IPS DF 19.7 (cell line): ENCODE results near the gene CORO2B.

Experiments used
- DNase-seq: peaks from one replicate; pipeline ENCODE4 v3.0.0-alpha.2; 2013; ENCODE audit warnings: low read depth, low spot score

The CORO2B gene

DNA sequence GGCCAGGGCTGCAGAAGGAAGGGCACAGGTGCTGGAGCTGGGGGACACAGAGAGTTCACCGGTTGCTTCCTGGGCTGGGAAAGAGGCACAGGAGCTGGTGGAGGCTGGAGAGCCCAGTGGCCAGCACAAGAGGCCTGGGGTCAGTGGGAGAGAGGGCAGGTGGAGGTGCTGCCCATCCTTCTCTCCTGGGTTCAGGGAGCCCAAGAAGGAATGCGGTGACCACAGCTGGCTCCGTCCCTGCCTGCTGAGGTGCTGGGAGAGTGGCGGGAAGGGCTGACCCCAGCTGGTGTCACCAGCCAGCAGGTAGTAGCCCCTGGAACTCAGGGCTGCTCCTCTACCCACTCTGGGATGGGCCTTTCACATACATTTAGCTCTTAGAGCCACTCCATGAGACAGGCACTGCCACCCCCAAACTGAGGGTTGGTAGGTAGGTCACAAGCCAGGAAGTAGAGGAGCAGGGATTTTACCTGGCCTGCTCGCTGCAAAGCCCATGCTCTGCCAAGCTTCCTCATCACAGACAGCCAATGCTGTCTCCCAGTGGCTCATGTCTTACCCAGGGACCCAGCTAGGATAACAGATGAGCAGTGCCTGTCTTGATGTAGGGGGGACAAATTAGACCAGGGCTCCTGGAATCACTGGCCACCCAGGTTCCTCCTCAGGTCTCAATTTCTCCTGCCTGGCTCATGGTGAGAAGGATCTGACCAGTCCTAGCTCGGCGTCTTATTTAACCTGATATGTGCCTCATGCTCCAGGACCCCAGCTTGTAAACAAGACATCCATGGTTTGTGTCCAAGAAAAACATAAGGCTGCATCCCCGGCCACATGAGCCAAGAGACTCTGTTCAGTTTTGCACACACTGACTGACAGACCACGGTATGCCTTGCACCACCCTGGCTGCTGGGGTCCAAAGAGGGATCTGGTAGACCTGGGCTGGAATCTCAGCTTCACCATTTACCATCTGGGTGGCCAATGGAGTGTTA, 119.2 kb downstream of the CORO2B start:
- no peak for DNase-seq

DNA sequence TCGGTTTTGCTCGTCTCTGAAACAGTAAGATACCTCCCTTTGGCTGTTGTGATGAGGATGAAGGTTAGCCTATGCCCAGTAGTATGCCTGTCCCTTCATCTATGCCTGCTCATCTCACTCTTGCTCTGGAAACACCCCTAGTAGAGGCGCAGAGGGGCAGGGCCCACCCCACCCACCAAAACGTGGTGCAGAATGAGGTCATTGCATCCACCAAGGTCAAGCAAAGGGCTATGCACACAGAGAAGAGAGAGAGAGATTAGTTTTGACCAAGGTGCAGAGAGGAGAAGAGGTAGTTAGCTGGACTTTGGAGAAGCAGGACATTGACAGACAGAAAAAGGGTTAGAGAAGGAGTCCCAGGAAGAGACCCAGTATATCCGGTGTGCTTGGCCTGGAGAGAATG, 119.9 kb downstream of the CORO2B start:
- DNase-seq: no peak

DNA sequence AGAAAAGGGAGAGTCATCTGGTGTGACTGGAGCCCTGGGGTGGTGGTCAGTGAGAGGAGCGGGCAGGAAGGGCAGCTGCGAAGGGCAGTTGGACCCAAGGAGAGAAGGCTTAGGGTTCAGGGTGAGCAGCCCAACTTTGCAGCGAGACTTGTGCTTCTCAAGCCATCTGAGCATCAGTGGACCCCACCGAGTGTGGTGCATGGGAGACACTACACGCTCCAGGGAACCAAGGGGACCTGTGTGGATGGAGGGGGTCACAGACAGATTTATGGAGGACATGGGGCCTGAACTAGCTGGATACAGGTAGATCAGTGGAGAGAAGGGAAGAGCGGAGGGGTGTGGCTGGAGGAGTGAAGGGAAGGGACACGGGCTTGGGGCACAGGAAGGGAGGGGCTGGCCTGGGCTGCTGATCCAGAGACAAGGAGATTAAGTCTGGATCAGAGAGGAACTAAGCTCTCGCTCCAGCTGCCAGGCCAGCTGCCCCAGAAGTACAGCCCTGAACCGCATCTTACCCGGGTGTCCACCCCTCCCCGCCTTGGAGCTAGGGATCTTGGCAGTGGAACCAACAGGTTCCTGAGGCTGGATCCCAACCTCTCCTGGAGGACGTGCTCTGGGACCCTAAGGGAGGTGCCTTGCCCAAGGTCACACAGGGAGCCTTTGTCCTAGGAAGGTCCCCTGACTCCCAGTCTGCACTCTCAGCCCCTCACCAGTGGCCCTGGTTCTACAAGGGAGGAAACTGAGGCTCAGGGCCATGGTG, 120.5 kb downstream of the CORO2B start:
- no peak for DNase-seq

DNA sequence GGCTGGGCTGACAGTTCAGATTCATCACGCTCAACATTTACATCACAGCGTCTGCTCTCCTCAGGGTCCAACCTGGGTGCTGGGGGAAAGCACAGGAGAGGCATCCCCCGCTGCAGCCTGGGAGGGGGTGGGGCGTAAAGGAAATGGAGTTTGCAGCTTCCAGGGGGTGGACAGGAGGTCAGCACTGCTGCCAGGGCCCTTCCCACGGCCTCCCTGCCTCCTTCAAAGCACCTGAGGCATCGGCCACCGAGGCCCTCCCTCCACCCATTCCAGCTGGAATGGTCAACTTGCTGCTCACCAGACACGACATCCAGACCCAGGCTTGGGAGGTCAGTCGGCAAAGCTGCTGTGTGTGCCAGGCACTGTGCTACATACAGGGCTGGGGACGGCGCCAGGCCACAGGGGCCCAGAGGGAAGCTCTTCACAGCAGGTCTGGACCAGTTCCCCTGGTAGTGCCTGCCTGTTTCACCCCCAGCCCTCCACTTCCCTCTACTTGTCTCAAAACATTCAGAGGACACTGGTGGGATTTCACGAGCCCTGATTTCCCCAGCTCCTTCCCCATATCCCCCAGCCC, 121.2 kb downstream of the CORO2B start:
- no peak for DNase-seq

DNA sequence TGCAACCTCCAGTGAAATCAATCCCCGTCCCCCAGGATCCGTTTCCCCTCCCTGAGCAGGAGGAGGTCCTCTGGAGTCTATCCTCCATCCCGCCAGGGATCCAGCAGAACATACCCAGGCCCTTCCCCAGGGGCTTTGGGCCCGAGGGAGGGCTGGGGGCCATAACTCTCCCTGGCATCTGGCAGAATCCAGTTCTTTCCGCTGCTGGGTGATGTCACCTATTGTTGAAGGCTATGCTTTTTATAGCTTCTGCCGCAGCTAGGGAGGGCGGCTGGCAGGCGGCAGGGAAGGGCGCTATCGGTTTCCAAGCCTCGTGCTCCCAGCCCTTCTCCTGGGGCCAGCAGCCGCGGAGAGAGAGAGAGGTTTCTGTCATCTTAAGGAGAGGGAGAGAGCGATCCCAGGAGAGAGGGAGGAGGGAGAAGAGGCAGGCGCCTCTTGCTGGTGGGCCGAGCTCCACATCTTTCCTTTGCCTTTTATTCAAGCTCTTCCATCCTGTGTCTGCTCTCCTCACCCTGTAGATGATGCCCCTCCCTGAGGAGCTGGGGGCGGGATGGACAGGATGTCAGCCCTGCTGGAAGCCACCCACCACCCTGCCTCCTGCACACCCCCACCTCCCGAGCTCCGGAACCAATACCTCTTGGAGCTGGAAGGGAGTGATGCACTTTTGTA, 121.8 kb downstream of the CORO2B start:
- peak; percentile 12 for DNase-seq

DNA sequence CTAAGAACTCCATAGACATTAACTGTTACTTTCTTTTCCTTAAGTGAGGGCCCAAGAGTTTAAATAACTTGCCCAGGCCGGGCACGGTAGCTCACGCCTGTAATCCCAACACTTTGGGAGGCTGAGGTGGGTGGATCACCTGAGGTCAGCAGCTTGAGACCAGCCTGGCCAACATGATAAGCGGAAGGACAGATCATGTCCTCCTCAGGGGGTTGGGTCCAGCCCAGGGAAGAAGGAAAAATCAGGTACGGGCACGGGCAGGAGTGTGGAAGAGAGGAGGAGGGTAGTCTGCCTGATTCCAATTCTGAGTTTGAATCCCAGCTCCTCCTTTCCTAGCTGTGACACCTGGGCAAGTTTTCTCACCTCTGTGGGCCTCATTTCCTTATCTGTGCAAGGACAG, 123.1 kb downstream of the CORO2B start:
- DNase-seq: no peak

DNA sequence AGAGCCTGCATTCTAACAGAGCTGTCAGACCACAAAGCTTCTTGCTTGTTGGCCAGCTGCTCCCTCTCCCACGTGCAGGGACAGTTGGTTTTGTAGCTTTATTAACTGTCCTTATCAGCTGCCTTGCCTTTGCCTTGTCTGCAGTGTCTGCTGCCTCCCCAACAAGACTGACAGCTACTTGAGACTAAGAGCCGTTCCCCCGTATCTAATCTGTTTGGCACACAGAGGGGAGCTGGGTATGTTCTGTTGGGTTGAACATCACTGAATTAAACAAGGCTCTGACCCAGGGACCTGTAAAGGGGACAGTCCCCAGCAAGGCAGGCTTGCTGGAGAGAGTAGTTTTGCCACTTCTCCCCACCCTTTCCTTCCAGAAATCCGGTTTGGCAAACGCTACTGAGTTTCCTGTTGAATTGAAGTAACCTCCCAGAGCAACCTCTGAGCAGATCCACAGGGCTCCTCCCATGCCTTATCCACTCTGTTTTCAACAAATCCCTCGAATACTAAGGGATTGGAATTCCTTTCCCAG, 125.8 kb downstream of the CORO2B start:
- DNase-seq: no peak

DNA sequence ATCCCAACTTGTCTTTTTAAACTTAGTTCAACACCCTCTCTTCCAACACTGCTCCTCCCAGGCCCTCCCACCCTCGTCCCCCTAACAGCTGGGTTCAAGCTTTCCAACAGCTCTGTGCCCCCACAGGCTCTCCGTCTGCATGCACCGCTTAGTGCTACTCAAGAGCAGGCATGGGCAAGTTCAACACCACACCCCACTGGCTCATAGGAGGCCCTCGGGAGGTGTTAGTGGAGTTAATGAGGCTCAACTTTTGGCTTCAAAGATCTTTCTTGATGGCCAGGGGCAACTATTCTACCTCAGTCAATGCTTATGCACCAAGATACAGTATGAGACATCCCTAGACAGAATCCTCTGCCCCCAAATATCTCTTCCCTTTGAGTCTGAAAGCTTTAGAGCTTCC, 127.5 kb downstream of the CORO2B start:
- no peak for DNase-seq

DNA sequence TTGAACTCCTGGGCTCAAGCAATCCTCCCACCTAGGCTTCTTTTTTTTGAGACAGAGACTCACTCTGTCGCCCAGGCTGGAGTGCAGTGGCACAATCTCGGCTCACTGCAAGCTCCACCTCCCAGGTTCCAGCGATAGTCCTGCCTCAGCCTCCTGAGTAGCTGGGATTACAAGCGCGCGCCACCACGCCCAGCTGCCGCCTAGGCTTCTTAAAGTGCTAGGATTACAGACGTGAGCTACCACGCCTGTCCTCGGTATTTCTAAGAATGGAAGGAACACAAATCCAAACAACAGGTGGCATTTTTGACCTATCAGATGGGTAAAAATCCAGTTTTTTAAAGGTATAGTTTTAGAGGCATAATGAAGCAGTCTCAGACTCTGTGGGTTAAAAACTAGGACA, 128.1 kb downstream of the CORO2B start:
- DNase-seq: no peak

DNA sequence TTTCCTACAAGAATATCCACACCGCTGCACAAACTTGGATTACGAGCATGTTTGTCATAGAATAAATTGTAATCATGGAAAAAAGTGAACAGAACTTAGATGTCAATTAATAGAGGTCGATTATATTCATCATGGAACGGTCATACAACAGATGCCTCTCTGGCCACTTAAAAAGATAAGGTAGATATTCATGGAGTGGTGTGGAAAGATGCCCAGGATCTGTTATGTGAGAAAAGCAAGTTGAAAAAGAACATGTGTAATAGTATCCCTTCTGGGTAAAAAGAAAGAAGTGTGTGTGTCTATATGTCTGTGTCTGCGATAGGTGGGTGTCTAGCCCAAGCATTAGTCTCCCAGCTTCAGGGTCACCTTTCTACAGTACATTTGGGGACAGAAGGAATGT, 128.6 kb downstream of the CORO2B start:
- no peak for DNase-seq

DNA sequence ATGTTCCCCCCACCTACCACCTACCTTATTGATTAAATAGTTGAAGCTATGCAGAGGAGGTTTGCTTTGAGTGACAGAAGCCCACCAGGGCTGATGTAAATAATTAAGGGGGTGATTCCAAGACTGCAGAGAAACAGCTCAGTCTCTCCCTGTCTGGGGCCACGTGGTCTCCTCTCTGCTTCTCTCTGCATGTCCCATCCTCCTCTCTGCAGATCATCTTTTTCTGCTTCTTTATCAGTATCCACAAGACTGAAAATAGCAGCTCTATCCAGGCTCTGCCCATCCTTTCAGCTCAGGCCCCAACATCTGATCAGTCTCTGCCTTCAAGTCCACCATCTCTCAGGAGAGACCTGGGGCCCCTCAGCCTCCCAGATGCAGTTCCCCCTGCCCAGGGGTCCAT, 131.1 kb downstream of the CORO2B start:
- DNase-seq: no peak

DNA sequence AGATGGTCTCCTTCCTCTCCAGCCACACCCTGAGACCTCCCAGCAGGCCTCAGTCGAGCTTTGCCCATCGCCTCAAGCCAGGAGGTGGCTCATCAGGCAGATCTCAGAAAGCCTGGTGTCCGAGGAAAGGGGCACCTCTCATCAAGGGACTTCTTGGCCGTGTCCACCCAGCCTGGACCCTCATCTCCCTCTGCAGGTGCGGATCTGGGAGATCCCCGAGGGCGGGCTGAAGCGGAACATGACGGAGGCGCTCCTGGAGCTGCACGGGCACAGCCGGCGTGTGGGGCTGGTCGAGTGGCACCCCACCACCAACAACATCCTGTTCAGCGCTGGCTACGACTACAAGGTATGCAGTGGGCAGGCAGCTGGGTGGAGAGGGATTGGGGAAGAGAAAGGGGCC, 131.7 kb downstream of the CORO2B start:
- no peak for DNase-seq

DNA sequence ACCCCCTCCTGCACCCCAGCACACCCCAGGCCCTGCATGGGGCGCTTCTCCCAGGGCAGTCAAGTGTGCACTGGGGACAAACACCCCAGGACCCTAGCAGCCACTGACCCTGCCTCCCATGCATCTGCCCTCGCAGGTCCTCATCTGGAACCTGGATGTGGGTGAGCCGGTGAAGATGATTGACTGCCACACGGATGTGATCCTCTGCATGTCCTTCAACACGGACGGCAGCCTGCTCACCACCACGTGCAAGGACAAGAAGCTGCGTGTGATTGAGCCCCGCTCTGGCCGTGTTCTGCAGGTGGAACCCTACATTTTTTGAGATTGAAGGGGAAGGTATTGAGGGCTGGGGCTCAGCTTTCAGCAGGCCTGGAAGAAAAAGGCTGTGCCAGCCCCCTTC, 132.6 kb downstream of the CORO2B start:
- DNase-seq: no peak

DNA sequence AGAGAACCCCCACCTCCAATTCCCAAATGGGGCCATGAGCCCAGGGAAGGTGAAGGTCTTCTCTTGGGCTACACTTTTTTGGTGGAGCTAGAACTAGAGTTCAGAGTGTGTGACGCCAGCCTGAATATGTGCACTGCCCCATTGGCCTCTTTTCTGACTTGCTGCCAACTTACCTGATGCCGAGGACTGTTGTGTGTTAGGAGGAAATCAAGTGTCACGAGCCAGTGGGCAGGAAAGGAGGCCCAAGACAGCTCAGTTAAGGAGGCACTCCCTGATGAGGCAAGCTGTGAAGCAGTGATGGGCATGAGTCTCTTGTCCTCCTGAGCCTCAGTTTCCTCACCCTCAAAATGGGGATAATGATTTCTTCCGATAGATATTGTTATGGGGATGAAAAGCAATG, 134.1 kb downstream of the CORO2B start:
- DNase-seq: no peak

DNA sequence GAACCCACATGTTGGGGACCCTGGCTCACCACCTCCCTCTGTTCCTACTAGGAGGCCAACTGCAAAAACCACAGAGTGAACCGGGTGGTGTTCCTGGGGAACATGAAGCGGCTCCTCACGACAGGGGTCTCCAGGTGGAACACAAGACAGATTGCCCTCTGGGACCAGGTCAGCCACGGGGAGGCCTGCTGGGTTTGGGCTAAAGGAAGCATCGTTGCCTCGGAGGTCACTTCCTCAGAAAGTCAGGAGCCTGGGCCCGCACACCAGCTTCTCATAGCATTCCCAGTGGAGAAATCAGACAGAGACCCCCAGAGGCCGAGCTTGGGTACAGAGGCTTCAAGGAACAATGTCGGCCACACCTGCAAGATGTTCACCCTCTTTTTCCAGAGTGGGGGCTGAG, 135.1 kb downstream of the CORO2B start:
- no peak for DNase-seq

DNA sequence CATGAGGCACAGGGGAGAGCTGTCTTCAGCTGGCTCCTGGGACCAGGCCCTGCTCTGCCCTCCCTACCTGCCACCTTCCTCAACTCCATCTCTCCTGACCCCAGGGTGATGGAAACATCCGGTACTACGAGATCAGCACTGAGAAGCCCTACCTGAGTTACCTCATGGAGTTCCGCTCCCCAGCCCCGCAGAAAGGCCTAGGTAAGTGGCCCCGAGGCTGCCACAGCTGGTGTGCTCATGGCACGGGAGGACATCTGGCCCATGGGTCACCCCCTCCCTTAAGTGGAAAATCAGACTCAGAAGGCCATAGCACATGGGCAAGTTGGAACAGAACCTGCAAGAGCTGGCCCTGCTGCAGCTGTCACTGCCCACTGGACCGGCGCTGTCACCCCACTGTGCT, 136.3 kb downstream of the CORO2B start:
- DNase-seq: no peak

DNA sequence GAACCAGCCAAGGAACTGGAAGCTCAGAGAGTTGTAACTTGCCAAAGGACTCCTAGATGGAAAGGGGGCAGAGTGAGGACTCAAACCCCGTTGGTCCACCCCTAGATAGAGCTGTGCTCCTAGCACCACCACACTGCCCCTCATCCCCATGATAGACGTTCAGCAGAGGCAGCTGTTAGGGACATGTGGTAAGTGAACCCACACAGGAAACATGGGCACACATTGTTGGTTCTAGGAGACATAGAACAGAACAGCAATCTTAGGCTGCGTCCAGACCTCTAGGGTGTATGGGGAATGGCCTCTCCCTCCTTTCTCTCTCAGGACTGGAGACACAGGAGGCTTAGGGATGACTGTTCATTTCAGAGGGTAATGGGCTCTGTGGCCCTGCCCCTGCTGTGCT, 139.2 kb downstream of the CORO2B start:
- no peak for DNase-seq

DNA sequence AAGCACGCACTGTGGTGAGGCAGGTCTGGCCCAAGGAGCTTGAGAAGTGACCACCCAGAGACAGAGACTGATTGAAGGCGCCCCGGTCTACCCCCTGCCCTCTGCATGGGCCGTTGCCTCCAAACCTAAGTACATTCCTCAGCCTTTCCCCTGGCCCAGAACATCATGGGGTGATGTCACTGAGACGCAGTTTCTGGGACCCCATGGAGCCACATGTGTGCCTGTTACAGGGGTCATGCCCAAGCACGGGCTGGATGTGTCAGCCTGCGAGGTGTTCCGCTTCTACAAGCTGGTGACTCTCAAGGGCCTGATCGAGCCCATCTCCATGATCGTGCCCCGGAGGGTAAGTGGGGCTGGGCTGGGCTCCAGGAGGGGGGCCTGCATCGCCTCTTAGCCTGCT, 139.7 kb downstream of the CORO2B start:
- DNase-seq: no peak

DNA sequence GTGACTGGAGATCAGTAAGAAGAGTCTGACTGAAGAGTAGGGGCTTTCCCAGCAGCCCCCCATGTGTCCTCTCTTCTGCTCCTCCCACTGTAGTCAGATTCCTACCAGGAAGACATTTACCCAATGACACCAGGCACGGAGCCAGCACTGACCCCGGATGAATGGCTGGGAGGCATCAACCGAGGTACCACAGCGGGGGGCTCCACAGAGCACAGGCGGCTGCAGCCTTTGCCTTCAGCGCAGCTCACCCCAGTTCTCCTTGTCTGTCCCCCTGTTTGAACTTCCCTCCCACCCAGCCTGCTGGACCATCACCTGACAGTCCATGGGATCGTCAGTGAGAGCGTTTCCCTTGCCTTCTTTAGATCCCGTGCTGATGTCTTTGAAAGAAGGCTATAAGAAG, 140.3 kb downstream of the CORO2B start:
- no peak for DNase-seq

DNA sequence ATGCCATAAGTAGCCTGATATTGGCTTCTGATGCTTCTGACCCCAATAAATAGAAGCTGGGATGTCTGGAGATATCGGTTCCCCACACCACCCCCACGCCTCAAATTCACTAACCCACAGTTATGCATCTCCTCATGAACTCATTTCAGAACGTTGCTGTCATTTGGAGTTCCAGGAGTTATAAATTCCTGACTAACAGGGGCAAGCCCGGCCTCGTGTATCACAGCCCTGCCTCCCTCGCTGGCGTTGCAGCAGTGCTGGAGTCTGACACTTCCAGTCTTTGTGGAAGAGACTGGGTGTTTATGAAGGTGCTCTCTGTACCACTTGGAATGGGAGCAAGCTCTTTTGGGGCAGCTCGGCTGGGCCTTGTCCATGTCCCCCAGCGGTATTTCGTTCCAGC, 140.9 kb downstream of the CORO2B start:
- no peak for DNase-seq

DNA sequence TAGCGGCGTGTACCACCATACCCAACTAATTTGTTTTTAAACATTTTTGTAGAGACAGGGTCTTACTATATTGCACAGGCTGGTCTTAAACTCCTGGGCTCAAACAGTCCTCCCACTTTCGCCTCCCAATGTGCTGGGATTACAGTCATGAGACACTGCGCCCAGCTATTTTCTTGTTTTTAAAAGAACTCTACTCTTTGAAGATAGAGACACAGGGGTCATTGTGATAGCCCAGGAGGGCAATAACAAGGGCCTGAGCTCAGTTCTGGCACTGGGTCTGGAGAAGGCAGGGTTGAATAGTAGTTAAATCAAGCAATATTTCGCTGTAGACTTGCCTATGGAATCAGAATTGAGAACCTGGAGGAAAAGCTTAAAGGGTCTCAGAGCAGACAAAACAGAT, 143.1 kb downstream of the CORO2B start:
- no peak for DNase-seq

DNA sequence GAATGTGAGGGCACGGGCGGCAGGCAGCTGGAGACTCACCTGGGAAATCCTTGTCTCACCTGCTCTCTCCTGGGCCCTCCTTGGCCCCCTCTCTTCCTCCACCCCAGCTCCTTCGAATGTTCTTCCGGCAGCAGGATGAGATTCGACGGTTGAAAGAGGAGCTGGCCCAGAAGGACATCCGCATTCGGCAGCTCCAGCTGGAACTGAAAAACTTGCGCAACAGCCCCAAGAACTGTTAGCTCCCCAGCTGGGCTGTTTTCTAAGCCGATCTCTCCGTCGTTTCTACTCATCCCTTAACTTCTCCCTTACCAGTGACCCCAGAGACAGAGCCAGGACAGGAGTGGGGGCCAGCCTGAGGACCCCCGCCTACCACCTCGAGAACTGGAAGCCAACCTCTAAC, 146.9 kb downstream of the CORO2B start:
- no peak for DNase-seq
